Measurements from ENCODE around the gene CX3CL1.
"Not testable (repeated sequence)": the region's sequence is repeated elsewhere in the genome, so short reads cannot be mapped to it uniquely, and the experiment has no call there.

The CX3CL1 gene

GRCh38 chr16:57389087-57389468 is 16.8 kb downstream of the CX3CL1 start:
- Histone ChIP-seq H3K36me3 (ENCODE audit: control insufficient read depth, insufficient read depth, low read length) (no peaks in the 10 kb centered on the region), H3K27me3 (replicated peaks; ENCODE audit: control insufficient read depth, insufficient read depth, low read length, poor library complexity, severe bottlenecking) (no peaks in the 10 kb centered on the region), H3K4me3 (ENCODE audit: insufficient read depth, low read depth, low read length, poor library complexity, severe bottlenecking) (no peak overlapping the region), H3K9me3 (ENCODE audit: control insufficient read depth, low read length) (no peaks in the 10 kb centered on the region), H3K27ac (ENCODE audit: insufficient read depth, low read length, poor library complexity, severe bottlenecking) (no peak overlapping the region), H3K4me1 (ENCODE audit: control insufficient read depth, insufficient read depth, low read length, poor library complexity, severe bottlenecking) (no peaks in the 10 kb centered on the region)
- DNase-seq: no peak

- H3K36me3 ChIP-seq (ENCODE audit: control insufficient read depth, insufficient read depth, low read length): no peaks in the 10 kb centered on the region
- no peak overlapping the region for H3K27ac ChIP-seq (ENCODE audit: insufficient read depth, low read length, poor library complexity, severe bottlenecking)
- no peak for DNase-seq
- H3K4me3 ChIP-seq (ENCODE audit: insufficient read depth, low read depth, low read length, poor library complexity, severe bottlenecking): no peak overlapping the region
- no peaks in the 10 kb centered on the region for H3K9me3 ChIP-seq (ENCODE audit: control insufficient read depth, low read length)
- H3K27me3 ChIP-seq (replicated peaks; ENCODE audit: control insufficient read depth, insufficient read depth, low read length, poor library complexity, severe bottlenecking): no peaks in the 10 kb centered on the region
- no peaks in the 10 kb centered on the region for H3K4me1 ChIP-seq (ENCODE audit: control insufficient read depth, insufficient read depth, low read length, poor library complexity, severe bottlenecking)
Observed at GRCh38 chr16:57390636-57391295, 18.5 kb downstream of the CX3CL1 start.

- Histone ChIP-seq H3K36me3 (ENCODE audit: control insufficient read depth, insufficient read depth, low read length) (no peaks in the 10 kb centered on the region), H3K4me3 (ENCODE audit: insufficient read depth, low read depth, low read length, poor library complexity, severe bottlenecking) (no peak overlapping the region), H3K27ac (ENCODE audit: insufficient read depth, low read length, poor library complexity, severe bottlenecking) (no peak overlapping the region), H3K9me3 (ENCODE audit: control insufficient read depth, low read length) (no peaks in the 10 kb centered on the region), H3K4me1 (ENCODE audit: control insufficient read depth, insufficient read depth, low read length, poor library complexity, severe bottlenecking) (no peaks in the 10 kb centered on the region), H3K27me3 (replicated peaks; ENCODE audit: control insufficient read depth, insufficient read depth, low read length, poor library complexity, severe bottlenecking) (no peaks in the 10 kb centered on the region)
- no peak for DNase-seq
Observed at GRCh38 chr16:57391300-57391699, 19.0 kb downstream of the CX3CL1 start.

GRCh38 chr16:57391708-57392107 is 19.4 kb downstream of the CX3CL1 start:
- no peak overlapping the region for H3K27ac ChIP-seq (ENCODE audit: insufficient read depth, low read length, poor library complexity, severe bottlenecking)
- no peaks in the 10 kb centered on the region for H3K27me3 ChIP-seq (replicated peaks; ENCODE audit: control insufficient read depth, insufficient read depth, low read length, poor library complexity, severe bottlenecking)
- no peaks in the 10 kb centered on the region for H3K4me1 ChIP-seq (ENCODE audit: control insufficient read depth, insufficient read depth, low read length, poor library complexity, severe bottlenecking)
- DNase-seq: no peak
- no peaks in the 10 kb centered on the region for H3K36me3 ChIP-seq (ENCODE audit: control insufficient read depth, insufficient read depth, low read length)
- no peaks in the 10 kb centered on the region for H3K9me3 ChIP-seq (ENCODE audit: control insufficient read depth, low read length)
- no peak overlapping the region for H3K4me3 ChIP-seq (ENCODE audit: insufficient read depth, low read depth, low read length, poor library complexity, severe bottlenecking)

GRCh38 chr16:57392694-57393093 is 20.4 kb downstream of the CX3CL1 start:
- H3K9me3 ChIP-seq (ENCODE audit: control insufficient read depth, low read length): no peaks in the 10 kb centered on the region
- H3K36me3 ChIP-seq (ENCODE audit: control insufficient read depth, insufficient read depth, low read length): no peaks in the 10 kb centered on the region
- no peak for DNase-seq
- no peaks in the 10 kb centered on the region for H3K27me3 ChIP-seq (replicated peaks; ENCODE audit: control insufficient read depth, insufficient read depth, low read length, poor library complexity, severe bottlenecking)
- H3K27ac ChIP-seq (ENCODE audit: insufficient read depth, low read length, poor library complexity, severe bottlenecking): no peak overlapping the region
- H3K4me1 ChIP-seq (ENCODE audit: control insufficient read depth, insufficient read depth, low read length, poor library complexity, severe bottlenecking): no peaks in the 10 kb centered on the region
- no peak overlapping the region for H3K4me3 ChIP-seq (ENCODE audit: insufficient read depth, low read depth, low read length, poor library complexity, severe bottlenecking)

- H3K36me3 ChIP-seq (ENCODE audit: control insufficient read depth, insufficient read depth, low read length): no peaks in the 10 kb centered on the region
- no peak overlapping the region for H3K27ac ChIP-seq (ENCODE audit: insufficient read depth, low read length, poor library complexity, severe bottlenecking)
- no peaks in the 10 kb centered on the region for H3K27me3 ChIP-seq (replicated peaks; ENCODE audit: control insufficient read depth, insufficient read depth, low read length, poor library complexity, severe bottlenecking)
- no peaks in the 10 kb centered on the region for H3K9me3 ChIP-seq (ENCODE audit: control insufficient read depth, low read length)
- no peak for DNase-seq
- no peaks in the 10 kb centered on the region for H3K4me1 ChIP-seq (ENCODE audit: control insufficient read depth, insufficient read depth, low read length, poor library complexity, severe bottlenecking)
- H3K4me3 ChIP-seq (ENCODE audit: insufficient read depth, low read depth, low read length, poor library complexity, severe bottlenecking): no peak overlapping the region
Observed at GRCh38 chr16:57394444-57394843, 22.2 kb downstream of the CX3CL1 start.

GRCh38 chr16:57395026-57395425 is 22.7 kb downstream of the CX3CL1 start:
- DNase-seq: no peak
- H3K27me3 ChIP-seq (replicated peaks; ENCODE audit: control insufficient read depth, insufficient read depth, low read length, poor library complexity, severe bottlenecking): no peaks in the 10 kb centered on the region
- no peaks in the 10 kb centered on the region for H3K4me1 ChIP-seq (ENCODE audit: control insufficient read depth, insufficient read depth, low read length, poor library complexity, severe bottlenecking)
- H3K27ac ChIP-seq (ENCODE audit: insufficient read depth, low read length, poor library complexity, severe bottlenecking): no peak overlapping the region
- no peaks in the 10 kb centered on the region for H3K9me3 ChIP-seq (ENCODE audit: control insufficient read depth, low read length)
- no peaks in the 10 kb centered on the region for H3K36me3 ChIP-seq (ENCODE audit: control insufficient read depth, insufficient read depth, low read length)
- H3K4me3 ChIP-seq (ENCODE audit: insufficient read depth, low read depth, low read length, poor library complexity, severe bottlenecking): no peak overlapping the region

GRCh38 chr16:57396786-57397185 is 24.5 kb downstream of the CX3CL1 start:
- no peak for DNase-seq
- no peaks in the 10 kb centered on the region for H3K27me3 ChIP-seq (replicated peaks; ENCODE audit: control insufficient read depth, insufficient read depth, low read length, poor library complexity, severe bottlenecking)
- H3K9me3 ChIP-seq (ENCODE audit: control insufficient read depth, low read length): no peaks in the 10 kb centered on the region
- no peaks in the 10 kb centered on the region for H3K4me1 ChIP-seq (ENCODE audit: control insufficient read depth, insufficient read depth, low read length, poor library complexity, severe bottlenecking)
- H3K27ac ChIP-seq (ENCODE audit: insufficient read depth, low read length, poor library complexity, severe bottlenecking): no peak overlapping the region
- no peaks in the 10 kb centered on the region for H3K36me3 ChIP-seq (ENCODE audit: control insufficient read depth, insufficient read depth, low read length)
- H3K4me3 ChIP-seq (ENCODE audit: insufficient read depth, low read depth, low read length, poor library complexity, severe bottlenecking): no peak overlapping the region

- not testable (repeated sequence) for H3K9me3 ChIP-seq (ENCODE audit: control insufficient read depth, low read length); H3K27me3 ChIP-seq (replicated peaks; ENCODE audit: control insufficient read depth, insufficient read depth, low read length, poor library complexity, severe bottlenecking); H3K36me3 ChIP-seq (ENCODE audit: control insufficient read depth, insufficient read depth, low read length); DNase-seq; H3K27ac ChIP-seq (ENCODE audit: insufficient read depth, low read length, poor library complexity, severe bottlenecking); H3K4me1 ChIP-seq (ENCODE audit: control insufficient read depth, insufficient read depth, low read length, poor library complexity, severe bottlenecking); H3K4me3 ChIP-seq (ENCODE audit: insufficient read depth, low read depth, low read length, poor library complexity, severe bottlenecking)
Observed at GRCh38 chr16:57397493-57397892, 25.2 kb downstream of the CX3CL1 start.

GRCh38 chr16:57401943-57402640 is 29.8 kb downstream of the CX3CL1 start:
- Histone ChIP-seq H3K27me3 (replicated peaks; ENCODE audit: control insufficient read depth, insufficient read depth, low read length, poor library complexity, severe bottlenecking) (no peaks in the 10 kb centered on the region), H3K9me3 (ENCODE audit: control insufficient read depth, low read length) (no peaks in the 10 kb centered on the region), H3K27ac (ENCODE audit: insufficient read depth, low read length, poor library complexity, severe bottlenecking) (no peak overlapping the region), H3K4me1 (ENCODE audit: control insufficient read depth, insufficient read depth, low read length, poor library complexity, severe bottlenecking) (no peaks in the 10 kb centered on the region), H3K4me3 (ENCODE audit: insufficient read depth, low read depth, low read length, poor library complexity, severe bottlenecking) (no peak overlapping the region), H3K36me3 (ENCODE audit: control insufficient read depth, insufficient read depth, low read length) (no peaks in the 10 kb centered on the region)
- DNase-seq: no peak

Measured in effector memory CD4-positive, alpha-beta T cell (primary cell).